HG02852 (cell line): ENCODE results near the gene RALGPS1.

Experiments
- ATAC-seq: cut with Tn5 transposase; IDR thresholded peaks from one replicate; pipeline ENCODE4 v1.9.1; 2021; ENCODE audit warnings: mild to moderate bottlenecking, moderate library complexity; ENCODE audit not compliant: unreplicated experiment

RALGPS1 gene

GRCh38 chr9:127233989-127234388 is 319.4 kb downstream of the RALGPS1 start:
- no peak for ATAC-seq

GRCh38 chr9:127237801-127238200 is 323.2 kb downstream of the RALGPS1 start:
- no peak for ATAC-seq

- ATAC-seq = no peak
Measured at GRCh38 chr9:127241354-127241753, 326.8 kb downstream of the RALGPS1 start.

- peak; percentile 100 for ATAC-seq
Measured at GRCh38 chr9:127244609-127245601, 330.3 kb downstream of the RALGPS1 start.

GRCh38 chr9:127245637-127246164 is 331.1 kb downstream of the RALGPS1 start:
- ATAC-seq = no peak

GRCh38 chr9:127248241-127248640 is 333.7 kb downstream of the RALGPS1 start:
- ATAC-seq = no peak

- ATAC-seq = no peak
Measured at GRCh38 chr9:127249877-127250276, 335.3 kb downstream of the RALGPS1 start.

- ATAC-seq = no peak
Measured at GRCh38 chr9:127250896-127251391, 336.4 kb downstream of the RALGPS1 start.

GRCh38 chr9:127252410-127253318 is 338.1 kb downstream of the RALGPS1 start:
- no peak for ATAC-seq

GRCh38 chr9:127253446-127253845 is 338.9 kb downstream of the RALGPS1 start:
- ATAC-seq = no peak

- ATAC-seq = no peak
Measured at GRCh38 chr9:127255692-127256091, 341.1 kb downstream of the RALGPS1 start.

- no peak for ATAC-seq
Measured at GRCh38 chr9:127256324-127256723, 341.7 kb downstream of the RALGPS1 start.

- ATAC-seq = no peak
Measured at GRCh38 chr9:127258606-127259471, 344.3 kb downstream of the RALGPS1 start.

- ATAC-seq = no peak
Measured at GRCh38 chr9:127262602-127263001, 348.0 kb downstream of the RALGPS1 start.

GRCh38 chr9:127263237-127263636 is 348.7 kb downstream of the RALGPS1 start:
- no peak for ATAC-seq

GRCh38 chr9:127263664-127264063 is 349.1 kb downstream of the RALGPS1 start:
- ATAC-seq = no peak

- ATAC-seq = no peak
Measured at GRCh38 chr9:127264462-127265219, 350.1 kb downstream of the RALGPS1 start, which contains the start of gene GARNL3. TSS of gene GARNL3 (plus strand) at chr9:127264774. CDS start at chr9:127264878, 104 bp downstream.

- ATAC-seq = peak; percentile 50
Measured at GRCh38 chr9:127267793-127268525, 353.4 kb downstream of the RALGPS1 start.
